Esophagus muscularis mucosa (tissue), 4 donors: ENCODE results near the gene MOB3B. TPM values are rescaled to one million over a fixed set of nuclear protein-coding genes. Genes with fewer than 3 reads are reported as not detected.

Experiments
- DNase-seq: peaks from one replicate; pipeline ENCODE4 v3.0.0-alpha.2; 2017; ENCODE audit errors: extremely low spot score
- H3K27ac ChIP-seq, 4 donors: fragments of 200-600 bp; sonication (generic); replicated peaks in 1 of 4; 1 replicate in 3 of 4; 2 replicates in 1 of 4; pipeline ENCODE4 v1.5.1; 2016 to 2019; ENCODE audit warnings: mild to moderate bottlenecking in 1 of 4
- H3K27me3 ChIP-seq, 4 donors: fragments of 200-600 bp; sonication (generic); one replicate each; pipeline versions ENCODE4 v1.5.1 to v1.6.0; 2016 to 2019
- H3K36me3 ChIP-seq, 4 donors: fragments of 200-600 bp; sonication (generic); one replicate each; pipeline ENCODE4 v1.5.1; 2016 to 2019
- H3K4me1 ChIP-seq, 4 donors: fragments of 200-600 bp; sonication (generic); one replicate each; pipeline ENCODE4 v1.5.1; 2016 to 2019
- H3K4me3 ChIP-seq, 4 donors: fragments of 200-600 bp; sonication (generic); 1 replicate in 2 of 4; 2 replicates in 2 of 4; pipeline ENCODE4 v1.5.1; 2016 to 2019; ENCODE audit warnings: mild to moderate bottlenecking in 4 of 4, moderate library complexity in 1 of 4
- H3K9me3 ChIP-seq, 4 donors: fragments of 200-600 bp; sonication (generic); 1 replicate in 3 of 4; 2 replicates in 1 of 4; pipeline ENCODE4 v1.5.1; 2016 to 2019
- CTCF ChIP-seq, 3 experiments: fragments of 200-600 bp in 2 of 3; fragments of 450-650 bp in 1 of 3; sonication (generic) in 2 of 3; IDR thresholded peaks; one replicate each; pipeline ENCODE4 v1.5.1; 2017 to 2019; ENCODE audit warnings: antibody characterized with exemption in 3 of 3, mild to moderate bottlenecking in 2 of 3, moderate library complexity in 1 of 3
- EP300 ChIP-seq: sonication (generic); formaldehyde crosslinking; IDR thresholded peaks from one replicate; pipeline ENCODE4 v1.6.1; 2017; ENCODE audit warnings: antibody characterized with exemption
- POLR2A ChIP-seq: fragments of 450-650 bp; IDR thresholded peaks from one replicate; pipeline ENCODE4 v1.6.1; 2017; ENCODE audit warnings: antibody characterized with exemption, moderate library complexity, mild to moderate bottlenecking, low read depth
- POLR2AphosphoS5 ChIP-seq, 2 donors: sonication (generic); formaldehyde crosslinking; IDR thresholded peaks; one replicate each; pipeline ENCODE4 v1.6.1; 2017; ENCODE audit warnings: antibody characterized with exemption in 2 of 2
- WGBS: methylation state at CpG from one replicate; pipeline ENCODE4 v1.1.5; 2018; 5-methylcytosine and 5-hydroxymethylcytosine counted together
- intact Hi-C: fragments of 100-400 bp; cut with DNase I; formaldehyde crosslinking; loops from one replicate; pipeline ENCODE4 v1.15.1; 2023
- total RNA-seq, 4 donors: library from RNA; depleted of rRNA; stranded (reverse); fragments of >200 nt; gene quantifications; one replicate each; pipeline versions ENCODE4 v1.1.0 to v1.2.1, GENCODE V29; 2016

MOB3B gene
- total RNA-seq, 4 donors from 2014 or later: 7.6 to 11.6 (median 9.5) TPM

- no peak for DNase-seq
- Histone ChIP-seq H3K27me3 (no peaks in the 10 kb centered on the region), H3K9me3 (no peaks in the 10 kb centered on the region), H3K4me3 (no peak overlapping the region), H3K4me1 (peaks cover 25 to 41% (median 34%) of the 10 kb centered on the region in 4 donors), H3K27ac (no peak overlapping the region), H3K36me3 (peaks cover 0 to 3% (median 1%) of the 10 kb centered on the region in 4 donors)
- TF ChIP-seq POLR2AphosphoS5 (IDR thresholded peaks at IDR 0.05): no peak
- 94% methylated on average over 6 of the region's 6 CpGs for WGBS
- intact Hi-C loops: no loop called here
These were observed 194.5 kb downstream of the MOB3B start for GRCh38 chr9:27335075-27335474.

GRCh38 chr9:27333241-27334052 is 196.2 kb downstream of the MOB3B start:
- no peak overlapping the region for H3K4me3 ChIP-seq
- intact Hi-C loops: loop anchor here (5.0 kb wide), 1 partner anchor 194 kb away; the partner anchor contains the start of gene MOB3B
- no peaks in the 10 kb centered on the region for H3K27me3 ChIP-seq
- DNase-seq: no peak
- H3K27ac ChIP-seq: no peak overlapping the region
- WGBS: 41% methylated on average over 7 of the region's 7 CpGs
- TF ChIP-seq POLR2A (no peak), EP300 (no peak), POLR2AphosphoS5 (IDR thresholded peaks at IDR 0.05) (peak; percentile 56 to 61), CTCF (IDR thresholded peaks at IDR 0.05) (peak; percentile 92 to 95 (median 94))
- H3K4me1 ChIP-seq: peaks cover 11 to 24% (median 18%) of the 10 kb centered on the region in 4 donors
- H3K9me3 ChIP-seq: no peaks in the 10 kb centered on the region
- H3K36me3 ChIP-seq: peaks cover 0 to 9% (median 2%) of the 10 kb centered on the region in 4 donors

- Histone ChIP-seq H3K4me3 (no peak overlapping the region), H3K27ac (no peak overlapping the region), H3K4me1 (peaks cover 7 to 9% (median 8%) of the 10 kb centered on the region in 4 donors), H3K9me3 (no peaks in the 10 kb centered on the region), H3K36me3 (peaks cover 0 to 9% (median 2%) of the 10 kb centered on the region in 4 donors), H3K27me3 (no peaks in the 10 kb centered on the region)
- TF ChIP-seq CTCF (IDR thresholded peaks at IDR 0.05) (no peak), EP300 (no peak), POLR2A (no peak), POLR2AphosphoS5 (IDR thresholded peaks at IDR 0.05) (no peak)
- intact Hi-C loops: loop anchor here (5.0 kb wide), 1 partner anchor 196 kb away; the partner anchor contains the start of gene MOB3B
- 96% methylated on average over 2 of the region's 4 CpGs for WGBS
- DNase-seq: no peak
These were observed 198.2 kb downstream of the MOB3B start for GRCh38 chr9:27331393-27331792.

GRCh38 chr9:27329291-27329690 is 200.3 kb downstream of the MOB3B start:
- 81% methylated on average over 9 of the region's 9 CpGs for WGBS
- no peak for TF ChIP-seq POLR2AphosphoS5 (IDR thresholded peaks at IDR 0.05)
- TF ChIP-seq POLR2A: no peak
- no peak for TF ChIP-seq CTCF (IDR thresholded peaks at IDR 0.05)
- TF ChIP-seq EP300: no peak
- intact Hi-C loops: no loop called here

GRCh38 chr9:27328483-27328882 is 201.1 kb downstream of the MOB3B start:
- H3K4me1 ChIP-seq: peaks cover 3 to 5% (median 3%) of the 10 kb centered on the region in 4 donors
- H3K36me3 ChIP-seq: peaks cover 0 to 9% (median 2%) of the 10 kb centered on the region in 4 donors
- TF ChIP-seq EP300 (no peak), POLR2A (no peak), POLR2AphosphoS5 (IDR thresholded peaks at IDR 0.05) (no peak), CTCF (IDR thresholded peaks at IDR 0.05) (no peak)
- no peak overlapping the region for H3K4me3 ChIP-seq
- intact Hi-C loops: no loop called here
- H3K27ac ChIP-seq: no peak overlapping the region
- 84% methylated on average over 3 of the region's 3 CpGs for WGBS
- no peaks in the 10 kb centered on the region for H3K9me3 ChIP-seq
- DNase-seq: no peak
- H3K27me3 ChIP-seq: no peaks in the 10 kb centered on the region

More at GRCh38 chr9:27329291-27329690, 200.3 kb downstream of the MOB3B start:
- H3K27me3 ChIP-seq: no peaks in the 10 kb centered on the region
- H3K4me3 ChIP-seq: no peak overlapping the region
- H3K36me3 ChIP-seq: peaks cover 0 to 9% (median 2%) of the 10 kb centered on the region in 4 donors
- no peak for DNase-seq
- peaks cover 7 to 9% (median 8%) of the 10 kb centered on the region in 4 donors for H3K4me1 ChIP-seq
- no peaks in the 10 kb centered on the region for H3K9me3 ChIP-seq
- no peak overlapping the region for H3K27ac ChIP-seq
